GM19372 (cell line): ENCODE results near the gene LHPP.
"Not testable (repeated sequence)": the region's sequence is repeated elsewhere in the genome, so short reads cannot be mapped to it uniquely, and the experiment has no call there.

Experiments
- ATAC-seq: cut with Tn5 transposase; IDR thresholded peaks from one replicate; pipeline ENCODE4 v1.9.1; 2021; ENCODE audit warnings: mild to moderate bottlenecking, low read depth, moderate library complexity; ENCODE audit not compliant: unreplicated experiment

The LHPP gene

GRCh38 chr10:124588341-124588735 lies 126.7 kb downstream of the LHPP start:
- not testable (repeated sequence) for ATAC-seq

GRCh38 chr10:124588736-124589490 lies 127.3 kb downstream of the LHPP start:
- no peak for ATAC-seq

- no peak for ATAC-seq
These were observed 127.9 kb downstream of the LHPP start for GRCh38 chr10:124589491-124590041.

GRCh38 chr10:124590216-124591122 lies 128.8 kb downstream of the LHPP start:
- no peak for ATAC-seq

DNA sequence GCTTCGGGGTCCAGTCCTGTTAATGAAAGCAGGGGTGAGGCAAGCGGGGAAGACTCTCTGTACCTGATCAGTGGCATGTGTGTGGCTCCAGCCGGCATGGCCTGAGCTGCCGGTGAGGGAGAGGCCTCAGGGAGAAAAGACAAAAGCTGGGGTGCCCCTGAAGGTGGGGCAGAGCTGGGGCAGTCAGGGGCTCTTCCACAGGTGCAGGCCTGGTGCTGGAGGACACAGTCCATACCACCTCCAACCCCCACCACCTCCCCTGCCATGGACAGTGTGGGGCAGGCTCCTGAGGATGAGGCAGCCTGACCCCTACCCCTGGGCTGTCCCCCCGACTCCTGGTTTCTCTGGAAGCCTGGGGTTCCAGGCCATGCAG lies 129.5 kb downstream of the LHPP start:
- ATAC-seq = no peak

- ATAC-seq = no peak
These were observed 130.5 kb downstream of the LHPP start for GRCh38 chr10:124592101-124592500.

DNA sequence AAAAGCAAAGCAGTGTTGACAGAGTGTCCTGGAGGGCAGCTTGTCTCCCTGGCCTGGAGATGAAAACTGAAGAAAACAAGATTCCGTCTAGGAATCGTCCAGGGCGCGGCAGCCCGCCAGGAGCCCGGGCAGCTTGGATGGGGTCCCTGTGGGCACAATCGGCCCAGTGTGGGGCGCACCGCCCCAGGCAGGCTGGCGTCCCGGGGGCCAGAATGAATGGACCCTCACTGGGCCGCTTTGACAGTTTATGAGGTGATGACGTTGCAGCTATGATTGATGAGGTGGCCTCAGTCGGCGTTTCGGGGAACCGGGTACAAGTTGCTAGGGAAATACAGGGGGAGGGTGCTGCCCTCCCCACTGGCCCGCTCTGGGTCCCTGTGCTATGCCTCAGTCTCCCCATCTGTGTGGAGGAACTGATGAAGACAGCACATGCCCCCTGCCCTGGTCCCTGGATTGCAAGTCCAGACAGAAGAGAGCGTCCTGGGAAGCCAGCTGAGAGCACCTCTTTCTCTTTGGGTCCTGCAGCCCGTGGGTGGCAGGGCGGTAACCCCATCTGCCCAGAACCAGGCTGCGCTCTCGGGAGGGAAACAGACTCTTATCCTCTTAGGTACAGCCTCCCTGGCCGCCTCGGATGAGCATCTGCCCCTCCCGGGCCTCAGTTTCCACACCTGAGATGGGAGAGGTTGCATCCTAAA lies 131.3 kb downstream of the LHPP start:
- ATAC-seq = no peak

- no peak for ATAC-seq
These were observed 131.9 kb downstream of the LHPP start for GRCh38 chr10:124593431-124593985.

DNA sequence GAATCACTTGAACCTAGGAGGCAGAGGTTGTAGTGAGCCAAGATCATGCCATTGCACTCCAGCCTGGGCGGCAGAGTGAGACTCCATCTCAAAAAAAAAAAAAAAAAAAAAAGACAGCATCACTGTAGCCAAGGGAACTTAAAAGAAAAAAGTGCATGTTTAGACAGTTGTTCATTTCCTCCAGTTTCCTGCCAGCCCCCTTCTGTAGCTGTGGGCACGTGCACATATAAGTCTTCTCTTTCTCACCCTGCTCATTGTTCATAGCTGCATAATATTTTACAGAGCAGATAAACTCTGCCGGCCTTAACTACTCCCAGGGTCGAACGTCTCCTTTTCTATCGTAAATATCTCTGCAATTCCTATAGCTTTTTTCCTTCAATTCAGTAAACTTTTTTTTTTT lies 132.6 kb downstream of the LHPP start:
- ATAC-seq = no peak

GRCh38 chr10:124595143-124595883 lies 133.7 kb downstream of the LHPP start:
- ATAC-seq = no peak

DNA sequence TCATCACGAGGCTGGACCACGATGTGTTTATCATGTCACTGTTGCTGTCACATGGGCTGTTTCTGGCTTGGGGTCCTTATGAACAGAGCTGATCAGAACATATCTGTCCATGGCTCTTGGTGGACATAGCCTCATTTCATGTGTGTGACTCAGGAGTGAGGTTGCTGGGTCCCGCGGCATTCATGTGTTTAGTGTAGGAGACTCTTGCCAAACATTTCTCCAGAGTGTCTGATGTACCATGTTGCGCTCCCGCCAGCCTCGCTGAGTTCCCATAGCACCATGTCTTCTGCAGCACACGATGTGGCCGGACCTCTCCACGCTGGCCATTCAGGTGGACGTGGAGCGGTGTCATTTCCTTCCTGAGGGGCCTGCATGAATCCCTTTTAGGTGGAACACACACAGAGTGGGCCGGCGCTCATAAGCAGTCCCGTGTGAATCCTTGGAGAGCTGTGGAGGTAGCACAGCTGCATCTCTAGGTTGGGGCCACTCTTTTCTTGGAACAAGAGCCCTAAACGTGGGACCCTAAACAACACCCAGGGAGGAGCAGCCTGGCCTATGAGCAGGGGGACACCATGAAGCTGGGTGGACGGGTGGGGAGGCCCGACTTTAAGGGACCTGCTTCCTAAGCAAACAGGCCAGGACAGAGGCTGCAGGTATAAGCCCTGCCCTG lies 134.6 kb downstream of the LHPP start:
- ATAC-seq = no peak

- no peak for ATAC-seq
These were observed 135.6 kb downstream of the LHPP start for GRCh38 chr10:124596962-124597845.

DNA sequence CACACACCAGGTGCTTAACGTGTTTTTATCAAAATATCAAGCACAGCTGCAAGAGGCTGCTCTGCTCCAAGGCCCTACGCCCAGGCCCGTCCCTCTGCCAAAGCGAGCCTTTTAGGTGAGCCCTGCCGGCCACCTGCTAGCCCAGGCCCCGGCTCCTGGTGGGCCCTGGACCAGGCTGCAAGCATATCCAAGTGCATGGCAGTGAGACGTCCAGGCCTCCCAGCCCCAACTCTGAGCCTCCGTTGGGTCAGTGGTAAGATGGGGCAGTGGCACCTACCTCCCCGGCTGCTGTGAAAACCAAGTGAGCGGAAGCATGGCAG lies 136.2 kb downstream of the LHPP start:
- no peak for ATAC-seq

GRCh38 chr10:124598196-124598595 lies 136.6 kb downstream of the LHPP start:
- ATAC-seq = no peak

- no peak for ATAC-seq
These were observed 137.4 kb downstream of the LHPP start for GRCh38 chr10:124598773-124599587.

DNA sequence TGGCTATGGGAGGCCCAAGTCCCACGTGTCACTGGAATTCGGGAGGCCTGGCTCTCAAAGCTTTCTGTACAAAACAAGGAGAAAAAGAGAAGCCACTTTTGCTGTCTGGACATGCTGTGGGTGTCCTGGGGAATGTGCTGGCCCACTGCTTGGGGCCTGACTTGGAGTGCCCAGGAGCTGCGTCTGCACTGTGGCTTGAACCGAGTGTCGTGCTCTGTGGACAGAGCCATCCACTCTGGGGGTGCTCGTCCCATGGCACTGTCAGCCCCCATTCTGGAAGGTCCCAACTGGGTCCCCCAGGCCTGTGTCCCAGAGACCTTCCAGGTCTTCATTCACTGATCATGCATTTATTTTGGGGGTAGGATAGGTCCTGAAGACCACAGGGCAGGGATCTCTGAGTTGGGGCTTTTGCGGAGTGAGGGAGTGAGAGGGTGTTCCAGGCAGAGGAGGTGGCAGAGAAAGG lies 138.0 kb downstream of the LHPP start:
- ATAC-seq = no peak

GRCh38 chr10:124600051-124600880 lies 138.6 kb downstream of the LHPP start:
- ATAC-seq = no peak
